ENCODE results near the gene SPDYE5.
"Not testable (repeated sequence)": the region's sequence is repeated elsewhere in the genome, so short reads cannot be mapped to it uniquely, and the experiment has no call there.

GRCh38 chr7:75485979-75486643 is 6.0 kb upstream of the SPDYE5 start, which contains the start of gene POM121C:
- TF ChIP-seq, protein P1, sequence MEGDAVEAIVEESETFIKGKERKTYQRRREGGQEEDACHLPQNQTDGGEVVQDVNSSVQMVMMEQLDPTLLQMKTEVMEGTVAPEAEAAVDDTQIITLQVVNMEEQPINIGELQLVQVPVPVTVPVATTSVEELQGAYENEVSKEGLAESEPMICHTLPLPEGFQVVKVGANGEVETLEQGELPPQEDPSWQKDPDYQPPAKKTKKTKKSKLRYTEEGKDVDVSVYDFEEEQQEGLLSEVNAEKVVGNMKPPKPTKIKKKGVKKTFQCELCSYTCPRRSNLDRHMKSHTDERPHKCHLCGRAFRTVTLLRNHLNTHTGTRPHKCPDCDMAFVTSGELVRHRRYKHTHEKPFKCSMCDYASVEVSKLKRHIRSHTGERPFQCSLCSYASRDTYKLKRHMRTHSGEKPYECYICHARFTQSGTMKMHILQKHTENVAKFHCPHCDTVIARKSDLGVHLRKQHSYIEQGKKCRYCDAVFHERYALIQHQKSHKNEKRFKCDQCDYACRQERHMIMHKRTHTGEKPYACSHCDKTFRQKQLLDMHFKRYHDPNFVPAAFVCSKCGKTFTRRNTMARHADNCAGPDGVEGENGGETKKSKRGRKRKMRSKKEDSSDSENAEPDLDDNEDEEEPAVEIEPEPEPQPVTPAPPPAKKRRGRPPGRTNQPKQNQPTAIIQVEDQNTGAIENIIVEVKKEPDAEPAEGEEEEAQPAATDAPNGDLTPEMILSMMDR (IDR thresholded peaks at IDR 0.05), result not testable (repeated sequence)
- TF ChIP-seq EZH2 (IDR thresholded peaks at IDR 0.05; ENCODE audit: borderline replicate concordance, insufficient read depth, low read depth, low read length, poor library complexity, severe bottlenecking), result not testable (repeated sequence)
